GM10248 (cell line): ENCODE data around the gene SKOR1.

Experiments used
- CTCF ChIA-PET: fragments of 300-600 bp; sonication (Branson Sonifier 250); formaldehyde crosslinking; extraction: SDS; loops from one replicate; lab custom pipeline; 2021; ENCODE audit warnings: antibody characterized with exemption; lab: Yijun Ruan, JAX
- POLR2A ChIA-PET: fragments of 350-650 bp; sonication (Branson Sonifier 250); formaldehyde crosslinking; extraction: SDS; loops from one replicate; lab custom pipeline; 2020; ENCODE audit warnings: antibody characterized with exemption; lab: Yijun Ruan, JAX
- DNase-seq: peaks from one replicate; pipeline ENCODE4 v3.0.0; 2012; ENCODE audit errors: extremely low spot score
- TF ChIP-seq, protein P1 (sequence below): IDR thresholded peaks from 2 replicates; pipeline ENCODE4 v1.5.1; 2012; ENCODE audit warnings: mild to moderate bottlenecking, low read depth; ENCODE audit errors: extremely low read depth, missing control alignments, control extremely low read depth

Gene SKOR1

DNA sequence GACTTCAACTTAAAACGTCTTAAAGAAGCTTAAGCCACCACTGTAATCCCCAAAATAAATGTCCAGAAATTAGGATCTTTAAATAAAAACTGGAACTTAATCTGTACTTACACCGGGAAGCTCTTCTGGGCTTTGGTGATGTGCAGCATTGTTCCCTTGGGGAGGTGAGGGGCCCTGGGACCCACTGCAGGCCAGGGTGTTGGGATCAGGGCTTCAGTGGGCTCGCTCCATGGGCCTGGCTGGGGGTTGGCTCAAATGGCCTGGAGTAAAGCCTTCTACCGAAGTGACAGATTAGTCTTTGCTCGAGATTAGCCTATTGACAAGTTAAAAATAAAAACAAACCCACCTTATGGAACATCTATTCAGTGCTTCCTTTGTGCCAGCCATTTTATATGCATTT is 20.7 kb downstream of the SKOR1 start:
- TF ChIP-seq, protein P1, sequence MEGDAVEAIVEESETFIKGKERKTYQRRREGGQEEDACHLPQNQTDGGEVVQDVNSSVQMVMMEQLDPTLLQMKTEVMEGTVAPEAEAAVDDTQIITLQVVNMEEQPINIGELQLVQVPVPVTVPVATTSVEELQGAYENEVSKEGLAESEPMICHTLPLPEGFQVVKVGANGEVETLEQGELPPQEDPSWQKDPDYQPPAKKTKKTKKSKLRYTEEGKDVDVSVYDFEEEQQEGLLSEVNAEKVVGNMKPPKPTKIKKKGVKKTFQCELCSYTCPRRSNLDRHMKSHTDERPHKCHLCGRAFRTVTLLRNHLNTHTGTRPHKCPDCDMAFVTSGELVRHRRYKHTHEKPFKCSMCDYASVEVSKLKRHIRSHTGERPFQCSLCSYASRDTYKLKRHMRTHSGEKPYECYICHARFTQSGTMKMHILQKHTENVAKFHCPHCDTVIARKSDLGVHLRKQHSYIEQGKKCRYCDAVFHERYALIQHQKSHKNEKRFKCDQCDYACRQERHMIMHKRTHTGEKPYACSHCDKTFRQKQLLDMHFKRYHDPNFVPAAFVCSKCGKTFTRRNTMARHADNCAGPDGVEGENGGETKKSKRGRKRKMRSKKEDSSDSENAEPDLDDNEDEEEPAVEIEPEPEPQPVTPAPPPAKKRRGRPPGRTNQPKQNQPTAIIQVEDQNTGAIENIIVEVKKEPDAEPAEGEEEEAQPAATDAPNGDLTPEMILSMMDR: no peak
- no peak for DNase-seq
- POLR2A ChIA-PET: no interaction called here
- CTCF ChIA-PET: interaction anchor here (1.2 to 2.6 kb wide), 4 partner anchors 8 to 388 kb away, joined by 3 to 7 read pairs (median 4); no protein-coding TSS in a partner anchor

DNA sequence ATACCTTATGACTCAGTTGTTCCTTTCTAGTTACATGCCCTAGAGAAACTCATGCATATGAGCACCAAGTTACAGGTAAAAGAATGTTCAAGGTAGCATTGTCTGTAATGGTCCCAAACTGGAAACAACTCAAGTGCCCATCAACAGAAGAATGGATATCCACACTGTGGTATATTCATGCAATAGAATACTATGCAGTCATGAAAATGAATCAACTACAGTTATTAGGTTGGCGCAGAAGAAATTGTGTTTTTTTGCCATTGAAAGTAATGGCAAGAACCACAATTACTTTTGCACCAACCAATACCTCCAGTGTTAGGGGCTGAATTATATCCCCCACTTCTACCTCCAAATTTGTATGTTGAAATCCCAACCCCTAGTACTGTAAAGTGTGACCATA is 24.2 kb downstream of the SKOR1 start:
- ChIA-PET CTCF (no interaction called here), POLR2A (no interaction called here)
- DNase-seq: no peak
- TF ChIP-seq, protein P1: no peak

DNA sequence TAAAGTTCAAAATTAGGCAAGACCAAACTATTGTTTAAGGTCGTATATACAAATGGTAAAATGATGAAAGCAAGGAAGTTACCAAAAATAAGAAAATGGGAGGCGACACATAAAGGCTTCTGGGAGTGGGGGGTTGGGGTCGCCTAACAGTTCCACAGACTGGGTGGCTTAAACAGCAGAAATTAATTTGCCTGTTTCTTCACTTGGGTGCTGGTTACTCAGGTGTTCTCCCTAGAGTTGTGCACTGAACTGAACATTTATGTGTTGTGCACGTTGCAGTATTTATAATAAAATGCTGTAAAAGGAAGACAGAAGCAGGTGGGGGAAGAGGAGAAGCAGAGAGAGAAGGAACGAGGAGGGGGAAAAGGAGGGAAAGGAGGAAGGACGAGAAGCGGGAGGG is 25.0 kb downstream of the SKOR1 start:
- ChIA-PET POLR2A (no interaction called here), CTCF (interaction anchor here (1.0 kb wide), 1 partner anchor 10 kb away, joined by 4 read pairs; no protein-coding TSS in a partner anchor)
- TF ChIP-seq, protein P1: no peak
- DNase-seq: no peak

DNA sequence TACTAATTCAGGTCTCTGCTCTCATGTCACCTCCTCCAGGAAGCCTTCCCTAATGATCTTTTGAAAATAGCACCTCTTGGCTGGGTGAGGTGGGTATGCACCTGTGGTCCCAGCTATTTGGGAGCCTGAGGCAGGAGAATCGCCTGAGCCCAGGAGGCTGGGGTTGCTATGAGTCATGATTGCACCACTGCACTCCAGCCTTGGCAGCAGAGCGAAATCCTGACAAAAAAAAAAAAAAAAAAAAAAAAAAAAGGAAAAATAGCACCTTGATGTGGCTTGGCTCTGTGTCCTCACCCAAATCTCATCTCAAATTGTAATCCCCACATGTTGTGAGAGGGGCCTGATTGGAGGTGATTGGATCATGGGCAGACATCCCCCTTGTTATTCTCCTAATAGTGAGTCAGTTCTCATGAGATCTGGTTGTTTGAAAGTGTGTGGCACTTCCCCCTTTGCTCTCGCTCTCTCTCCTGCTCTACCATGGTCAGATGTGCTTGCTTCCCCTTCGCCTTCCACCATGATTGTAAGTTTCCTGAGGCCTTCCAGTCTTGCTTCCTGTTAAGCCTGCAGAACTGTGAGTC is 25.8 kb downstream of the SKOR1 start:
- TF ChIP-seq, protein P1: no peak
- CTCF ChIA-PET: interaction anchor here (3.9 kb wide), 1 partner anchor 12 kb away, joined by 33 read pairs; no protein-coding TSS in a partner anchor
- DNase-seq: no peak
- POLR2A ChIA-PET: no interaction called here

DNA sequence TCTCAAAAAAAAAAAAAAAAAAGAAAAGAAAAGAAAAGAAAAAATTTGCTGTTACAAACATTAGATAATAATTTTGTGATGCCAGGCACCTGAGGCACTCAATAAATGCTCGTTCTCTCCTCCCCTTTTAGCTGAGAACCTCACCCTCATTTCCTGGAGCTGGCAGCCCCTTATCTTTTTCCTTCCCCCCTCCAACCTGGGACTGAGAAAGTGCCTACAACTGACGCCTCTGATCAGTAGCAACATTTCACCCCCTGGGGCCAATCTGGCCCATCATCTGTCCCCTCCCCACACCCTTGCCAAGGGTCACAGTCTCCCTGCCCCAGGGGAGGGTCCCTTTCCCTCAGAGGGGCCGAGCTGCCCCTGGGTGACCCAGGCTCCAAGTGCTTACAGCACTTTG is 27.1 kb downstream of the SKOR1 start:
- TF ChIP-seq, protein P1: no peak
- ChIA-PET CTCF (interaction anchor here (3.9 kb wide), 1 partner anchor 10 kb away, joined by 33 read pairs; no protein-coding TSS in a partner anchor), POLR2A (no interaction called here)
- no peak for DNase-seq

DNA sequence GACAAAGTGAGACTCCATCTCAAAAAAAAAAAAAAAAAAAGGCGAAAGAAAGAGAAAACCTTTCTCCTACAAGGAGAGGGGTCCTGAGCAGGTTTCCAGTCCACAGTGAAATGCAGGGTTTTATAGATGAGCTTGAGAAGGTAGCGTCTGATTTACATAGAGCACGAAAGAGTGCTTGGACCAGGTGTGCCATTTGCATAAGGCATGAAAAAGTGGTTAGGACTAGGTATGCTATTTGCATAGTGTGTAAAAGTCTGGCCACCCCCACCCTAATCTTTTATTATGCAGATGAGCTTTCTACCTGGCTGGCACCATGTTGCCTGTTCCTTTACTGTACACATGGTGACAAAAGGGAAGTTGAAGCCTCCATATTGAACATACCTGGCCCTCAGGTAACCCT is 28.1 kb downstream of the SKOR1 start:
- DNase-seq: no peak
- ChIA-PET POLR2A (interaction anchor here (0.8 kb wide), 1 partner anchor 12 kb away, joined by 3 read pairs; no protein-coding TSS in a partner anchor), CTCF (interaction anchor here (0.8 to 3.9 kb wide), 5 partner anchors 9 to 302 kb away, joined by 3 to 33 read pairs (median 5); no protein-coding TSS in a partner anchor)
- TF ChIP-seq, protein P1: no peak
